ENCODE measurements around the gene TMEM190.

TMEM190 gene

DNA sequence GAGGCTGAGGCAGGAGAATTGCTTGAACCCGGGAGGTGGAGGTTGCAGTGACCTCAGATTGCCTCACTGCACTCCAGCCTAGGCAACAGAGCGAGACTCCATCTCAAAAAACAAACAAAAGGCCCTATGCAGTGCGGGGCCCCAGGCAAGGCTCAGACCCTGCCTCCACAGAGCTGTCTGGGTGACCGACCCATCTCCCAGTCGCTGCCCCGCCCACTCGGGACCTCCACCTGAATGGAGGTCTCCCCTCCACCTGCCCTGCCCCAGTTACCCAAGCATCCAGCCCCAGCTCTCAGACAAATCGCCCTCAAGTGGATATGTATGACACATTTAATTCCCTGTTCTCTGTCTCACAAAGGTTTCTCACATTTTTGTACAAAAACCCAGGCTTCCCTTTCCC is 11.4 kb upstream of the TMEM190 start:
- peaks cover 0 to 15% of the 10 kb centered on the region in 2 donors for H3K4me1 ChIP-seq (ENCODE audit: control insufficient read depth in 1 of 2, insufficient read depth in 2 of 2, low read length in 2 of 2)
- H3K36me3 ChIP-seq (ENCODE audit: control insufficient read depth in 1 of 2, insufficient read depth in 2 of 2, low read length in 2 of 2), result no peaks in the 10 kb centered on the region
- H3K27ac ChIP-seq (ENCODE audit: low read length), result no peak overlapping the region
- no peaks in the 10 kb centered on the region for H3K9me3 ChIP-seq (ENCODE audit: control insufficient read depth in 1 of 2, low read length in 2 of 2)
- H3K27me3 ChIP-seq (ENCODE audit: low read depth, low read length), result peaks cover 18% of the 10 kb centered on the region
- no peak overlapping the region for H3K4me3 ChIP-seq (ENCODE audit: low read depth in 1 of 2, low read length in 2 of 2)

- peaks cover 24% of the 10 kb centered on the region for H3K27me3 ChIP-seq (ENCODE audit: low read depth, low read length)
- H3K9me3 ChIP-seq (ENCODE audit: control insufficient read depth in 1 of 2, low read length in 2 of 2), result no peaks in the 10 kb centered on the region
- no peak overlapping the region for H3K27ac ChIP-seq (ENCODE audit: low read length)
- no peaks in the 10 kb centered on the region for H3K36me3 ChIP-seq (ENCODE audit: control insufficient read depth in 1 of 2, insufficient read depth in 2 of 2, low read length in 2 of 2)
- H3K4me3 ChIP-seq (ENCODE audit: low read depth in 1 of 2, low read length in 2 of 2), result no peak overlapping the region
- peaks cover 0 to 15% of the 10 kb centered on the region in 2 donors for H3K4me1 ChIP-seq (ENCODE audit: control insufficient read depth in 1 of 2, insufficient read depth in 2 of 2, low read length in 2 of 2)
These were observed 10.7 kb upstream of the TMEM190 start for GRCh38 chr19:55365964-55366363.

GRCh38 chr19:55366790-55367189 is 9.8 kb upstream of the TMEM190 start:
- peaks cover 28% of the 10 kb centered on the region for H3K27me3 ChIP-seq (ENCODE audit: low read depth, low read length)
- no peaks in the 10 kb centered on the region for H3K9me3 ChIP-seq (ENCODE audit: control insufficient read depth in 1 of 2, low read length in 2 of 2)
- H3K27ac ChIP-seq (ENCODE audit: low read length), result no peak overlapping the region
- H3K4me1 ChIP-seq (ENCODE audit: control insufficient read depth in 1 of 2, insufficient read depth in 2 of 2, low read length in 2 of 2), result peaks cover 0 to 15% of the 10 kb centered on the region in 2 donors
- H3K36me3 ChIP-seq (ENCODE audit: control insufficient read depth in 1 of 2, insufficient read depth in 2 of 2, low read length in 2 of 2), result no peaks in the 10 kb centered on the region
- H3K4me3 ChIP-seq (ENCODE audit: low read depth in 1 of 2, low read length in 2 of 2), result no peak overlapping the region

DNA sequence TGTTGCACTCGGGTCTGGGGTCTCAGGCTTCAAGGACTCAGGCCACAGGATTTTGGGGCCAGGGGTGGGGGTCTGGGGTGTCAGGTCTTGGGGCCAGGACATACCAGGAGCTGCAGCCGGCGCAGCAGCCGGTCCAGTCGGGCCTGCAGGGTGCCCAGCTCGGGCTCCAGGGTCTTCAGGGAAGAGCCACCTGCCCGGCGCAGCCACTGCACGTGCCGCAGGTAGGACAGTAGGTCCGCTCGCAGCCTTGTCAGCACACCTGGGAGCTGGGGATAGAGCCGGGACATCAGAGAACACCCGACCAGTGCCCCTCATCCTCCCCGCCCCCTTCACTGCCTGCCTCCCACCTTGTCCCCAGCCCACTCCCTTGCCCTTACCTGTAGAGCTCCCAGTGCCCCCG is 8.5 kb upstream of the TMEM190 start:
- Histone ChIP-seq H3K9me3 (ENCODE audit: control insufficient read depth in 1 of 2, low read length in 2 of 2) (no peaks in the 10 kb centered on the region), H3K27ac (ENCODE audit: low read length) (no peak overlapping the region), H3K27me3 (ENCODE audit: low read depth, low read length) (peaks cover 39% of the 10 kb centered on the region), H3K4me1 (ENCODE audit: control insufficient read depth in 1 of 2, insufficient read depth in 2 of 2, low read length in 2 of 2) (peaks cover 0 to 15% of the 10 kb centered on the region in 2 donors), H3K36me3 (ENCODE audit: control insufficient read depth in 1 of 2, insufficient read depth in 2 of 2, low read length in 2 of 2) (no peaks in the 10 kb centered on the region), H3K4me3 (ENCODE audit: low read depth in 1 of 2, low read length in 2 of 2) (no peak overlapping the region)

DNA sequence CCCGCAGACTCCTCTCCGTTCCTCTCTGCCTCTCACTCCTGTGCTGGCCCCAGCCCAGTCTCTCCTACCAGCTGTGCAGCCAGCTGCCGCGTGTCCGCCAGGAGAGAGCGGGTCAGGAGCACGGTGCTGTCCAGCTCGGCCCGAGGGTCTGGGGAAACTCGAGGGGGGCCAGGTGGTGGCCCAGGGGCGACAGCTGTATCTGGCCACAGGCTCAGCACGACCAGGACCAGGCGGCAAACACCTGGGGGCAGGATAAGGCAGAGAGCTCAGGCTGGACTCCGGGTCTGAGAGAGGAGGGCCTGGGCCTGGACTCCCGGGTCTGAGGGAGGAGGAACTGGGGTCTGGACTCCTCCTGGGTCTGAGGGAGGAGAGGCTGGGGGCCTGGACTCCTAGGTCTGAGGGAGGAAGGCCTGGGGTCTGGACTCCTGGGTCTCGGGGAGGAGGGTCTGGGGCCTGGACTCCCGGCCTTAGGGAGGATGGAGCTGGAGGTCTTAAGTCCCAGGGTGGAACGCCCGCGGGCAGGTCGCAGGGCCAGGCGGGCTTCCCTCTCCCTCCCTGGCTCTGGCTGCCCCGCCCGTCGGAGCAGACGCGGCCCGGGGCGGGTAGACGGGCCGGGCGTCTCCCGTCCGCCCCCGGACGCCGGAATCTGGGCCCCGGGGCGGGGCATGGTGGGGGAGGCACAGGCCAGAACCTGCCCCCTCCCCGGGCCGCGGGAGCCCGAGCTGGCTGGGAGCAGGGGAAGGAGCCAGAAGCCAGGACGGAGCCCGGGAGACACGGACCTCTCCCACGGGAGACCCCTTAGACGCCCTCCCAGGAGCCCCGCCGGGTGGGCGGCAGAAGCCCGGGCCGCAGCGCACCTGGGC is 7.7 kb upstream of the TMEM190 start:
- no peak overlapping the region for H3K4me3 ChIP-seq (ENCODE audit: low read depth in 1 of 2, low read length in 2 of 2)
- peaks cover 0 to 15% of the 10 kb centered on the region in 2 donors for H3K4me1 ChIP-seq (ENCODE audit: control insufficient read depth in 1 of 2, insufficient read depth in 2 of 2, low read length in 2 of 2)
- H3K27me3 ChIP-seq (ENCODE audit: low read depth, low read length), result peaks cover 45% of the 10 kb centered on the region

GRCh38 chr19:55369653-55370304 is 6.8 kb upstream of the TMEM190 start:
- Histone ChIP-seq H3K27me3 (ENCODE audit: low read depth, low read length) (peaks cover 46% of the 10 kb centered on the region), H3K27ac (ENCODE audit: low read length) (no peak overlapping the region), H3K4me1 (ENCODE audit: control insufficient read depth in 1 of 2, insufficient read depth in 2 of 2, low read length in 2 of 2) (peaks cover 0 to 15% of the 10 kb centered on the region in 2 donors), H3K9me3 (ENCODE audit: control insufficient read depth in 1 of 2, low read length in 2 of 2) (no peaks in the 10 kb centered on the region), H3K4me3 (ENCODE audit: low read depth in 1 of 2, low read length in 2 of 2) (peak overlapping the region in 1 of 2 donors; percentile 49), H3K36me3 (ENCODE audit: control insufficient read depth in 1 of 2, insufficient read depth in 2 of 2, low read length in 2 of 2) (no peaks in the 10 kb centered on the region)

More for the DNA sequence above, 7.7 kb upstream of the TMEM190 start:
- H3K27ac ChIP-seq (ENCODE audit: low read length), result no peak overlapping the region
- H3K36me3 ChIP-seq (ENCODE audit: control insufficient read depth in 1 of 2, insufficient read depth in 2 of 2, low read length in 2 of 2), result no peaks in the 10 kb centered on the region
- no peaks in the 10 kb centered on the region for H3K9me3 ChIP-seq (ENCODE audit: control insufficient read depth in 1 of 2, low read length in 2 of 2)

DNA sequence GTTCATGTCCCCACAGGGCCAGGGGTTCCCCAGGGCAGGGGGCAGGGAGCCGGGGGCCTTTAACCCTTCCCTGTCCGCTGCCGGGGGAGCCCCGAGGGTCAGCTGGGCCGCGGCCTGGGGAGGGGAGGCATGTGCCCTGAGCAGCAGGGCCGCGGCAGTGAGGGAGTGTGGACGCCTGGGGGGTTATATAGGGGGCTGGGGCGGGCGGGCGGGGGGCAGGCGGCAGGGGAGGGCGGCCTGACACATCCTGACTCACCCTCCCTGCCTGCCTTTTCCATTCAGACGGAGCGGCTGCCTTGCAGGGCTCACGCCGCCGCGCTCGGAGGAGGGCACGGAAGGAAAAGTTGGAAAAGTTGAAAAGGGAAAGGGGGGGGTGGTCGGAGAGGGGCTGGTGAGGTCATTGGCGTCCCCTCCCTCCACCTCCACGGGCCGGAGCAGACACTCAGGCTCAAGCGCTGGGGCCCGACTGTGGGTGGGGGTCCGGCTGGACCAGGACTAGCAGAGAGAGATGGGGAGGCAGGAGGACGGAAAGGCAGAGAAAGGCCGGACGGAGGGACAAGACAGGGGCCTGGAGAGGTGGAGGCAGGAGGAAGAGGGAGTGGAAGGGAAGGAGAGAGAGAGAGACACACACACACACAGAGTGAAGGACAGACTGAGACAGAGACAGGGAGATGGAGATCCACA is 6.2 kb upstream of the TMEM190 start, which contains the start of gene IL11:
Gene IL11 (minus strand): TSS at position 159 of the 684 bp plus-strand sequence. CDS start 153 bp downstream, at position 6.
- Histone ChIP-seq H3K4me3 (ENCODE audit: low read depth in 1 of 2, low read length in 2 of 2) (peak within 1 kb of the TSS in 1 of 2 donors; percentile 49), H3K4me1 (ENCODE audit: control insufficient read depth in 1 of 2, insufficient read depth in 2 of 2, low read length in 2 of 2) (peaks cover 0 to 15% of the 10 kb centered on the region in 2 donors)

GRCh38 chr19:55372316-55373081 is 4.1 kb upstream of the TMEM190 start:
- Histone ChIP-seq H3K27me3 (ENCODE audit: low read depth, low read length) (peaks cover 46% of the 10 kb centered on the region), H3K9me3 (ENCODE audit: control insufficient read depth in 1 of 2, low read length in 2 of 2) (no peaks in the 10 kb centered on the region), H3K36me3 (ENCODE audit: control insufficient read depth in 1 of 2, insufficient read depth in 2 of 2, low read length in 2 of 2) (no peaks in the 10 kb centered on the region), H3K4me1 (ENCODE audit: control insufficient read depth in 1 of 2, insufficient read depth in 2 of 2, low read length in 2 of 2) (peaks cover 0 to 15% of the 10 kb centered on the region in 2 donors), H3K27ac (ENCODE audit: low read length) (no peak overlapping the region), H3K4me3 (ENCODE audit: low read depth in 1 of 2, low read length in 2 of 2) (no peak overlapping the region)

More for the DNA sequence above, 6.2 kb upstream of the TMEM190 start, which contains the start of gene IL11:
- Histone ChIP-seq H3K27ac (ENCODE audit: low read length) (no peak within 1 kb of the TSS), H3K36me3 (ENCODE audit: control insufficient read depth in 1 of 2, insufficient read depth in 2 of 2, low read length in 2 of 2) (no peaks in the 10 kb centered on the region), H3K9me3 (ENCODE audit: control insufficient read depth in 1 of 2, low read length in 2 of 2) (no peaks in the 10 kb centered on the region), H3K27me3 (ENCODE audit: low read depth, low read length) (peaks cover 45% of the 10 kb centered on the region)

DNA sequence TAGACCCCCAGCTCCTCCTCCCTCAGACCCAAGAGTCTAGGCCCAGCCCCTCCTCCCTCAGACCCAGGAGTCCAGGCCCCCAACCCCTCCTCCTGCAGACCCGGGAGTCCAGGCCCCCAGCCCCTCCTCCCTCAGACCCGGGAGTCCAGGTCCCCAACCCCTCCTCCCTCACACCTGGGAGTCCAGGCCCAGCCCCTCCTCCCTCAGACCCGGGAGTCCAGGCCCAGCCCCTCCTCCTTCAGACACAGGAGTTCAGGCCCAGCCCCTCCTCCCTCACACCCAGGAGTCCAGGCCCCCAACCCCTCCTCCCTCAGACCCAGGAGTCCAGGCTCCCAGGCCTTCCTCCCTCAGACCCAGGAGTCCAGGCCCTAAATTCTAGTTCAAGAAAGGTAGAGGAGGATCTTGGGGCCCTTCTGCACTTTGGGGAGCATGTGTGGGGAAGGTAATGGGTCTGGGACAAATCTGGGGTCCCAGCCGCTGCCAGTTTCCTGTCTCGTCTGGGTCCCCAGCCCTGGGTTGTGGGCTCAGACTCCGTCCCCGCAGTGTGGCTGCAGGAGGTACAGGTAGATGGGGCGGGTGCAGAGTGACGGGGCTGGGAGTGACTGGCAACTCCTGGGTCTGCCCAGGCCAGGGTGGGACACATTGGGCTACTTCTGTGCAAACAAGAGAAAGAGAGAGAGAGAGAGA is 3.2 kb upstream of the TMEM190 start:
- no peak overlapping the region for H3K4me3 ChIP-seq (ENCODE audit: low read depth in 1 of 2, low read length in 2 of 2)
- H3K36me3 ChIP-seq (ENCODE audit: control insufficient read depth in 1 of 2, insufficient read depth in 2 of 2, low read length in 2 of 2), result no peaks in the 10 kb centered on the region
- H3K4me1 ChIP-seq (ENCODE audit: control insufficient read depth in 1 of 2, insufficient read depth in 2 of 2, low read length in 2 of 2), result peaks cover 0 to 20% of the 10 kb centered on the region in 2 donors
- no peak overlapping the region for H3K27ac ChIP-seq (ENCODE audit: low read length)
- peaks cover 49% of the 10 kb centered on the region for H3K27me3 ChIP-seq (ENCODE audit: low read depth, low read length)
- H3K9me3 ChIP-seq (ENCODE audit: control insufficient read depth in 1 of 2, low read length in 2 of 2), result no peaks in the 10 kb centered on the region

DNA sequence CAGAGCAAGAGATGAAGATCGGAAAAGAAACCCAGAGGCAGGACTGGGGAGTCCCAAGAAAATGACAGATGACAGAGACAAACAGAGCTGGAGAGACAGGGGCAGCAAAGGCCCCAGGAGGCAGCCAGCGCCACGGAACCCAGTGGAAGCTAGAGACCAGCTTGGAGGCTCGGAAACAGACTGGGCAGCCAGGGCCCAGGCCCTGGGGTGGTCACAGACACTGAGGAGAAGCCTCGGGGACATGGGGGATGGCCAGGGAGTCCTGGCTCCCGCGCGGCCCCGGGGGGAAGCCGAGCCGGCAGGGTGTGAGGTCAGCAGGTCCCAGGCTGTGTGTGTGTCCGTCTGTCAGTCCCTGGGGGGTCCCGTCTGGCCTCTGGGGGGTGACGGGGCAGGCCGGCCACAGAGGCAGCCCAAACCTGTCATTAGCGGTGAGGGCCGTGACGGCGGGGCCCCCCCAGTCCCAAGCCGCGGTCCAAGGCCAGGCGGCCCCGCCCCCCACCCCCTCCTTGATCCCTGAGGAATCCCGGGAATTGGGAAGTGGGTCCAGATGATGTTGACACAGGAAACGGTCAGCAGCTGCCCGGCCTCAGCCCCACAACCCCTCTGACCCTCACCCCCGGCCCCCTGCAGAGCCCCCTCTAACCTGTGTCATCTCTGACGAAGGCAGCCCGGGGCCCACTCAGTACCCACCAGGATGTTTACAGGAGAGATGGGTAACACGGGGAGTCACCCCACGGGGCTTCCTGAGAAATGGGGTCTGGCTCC is 2.5 kb upstream of the TMEM190 start:
- H3K36me3 ChIP-seq (ENCODE audit: control insufficient read depth in 1 of 2, insufficient read depth in 2 of 2, low read length in 2 of 2), result no peaks in the 10 kb centered on the region
- H3K4me3 ChIP-seq (ENCODE audit: low read depth in 1 of 2, low read length in 2 of 2), result no peak overlapping the region
- H3K4me1 ChIP-seq (ENCODE audit: control insufficient read depth in 1 of 2, insufficient read depth in 2 of 2, low read length in 2 of 2), result peaks cover 0 to 13% of the 10 kb centered on the region in 2 donors
- H3K27me3 ChIP-seq (ENCODE audit: low read depth, low read length), result peaks cover 42% of the 10 kb centered on the region
- no peaks in the 10 kb centered on the region for H3K9me3 ChIP-seq (ENCODE audit: control insufficient read depth in 1 of 2, low read length in 2 of 2)
- no peak overlapping the region for H3K27ac ChIP-seq (ENCODE audit: low read length)

All from muscle layer of duodenum (tissue), 2 donors.